Colonic mucosa (tissue), 4 donors: ENCODE results near the gene NR1I2. TPM values are rescaled to one million over a fixed set of nuclear protein-coding genes. Genes with fewer than 3 reads are reported as not detected.

Experiments
- DNase-seq: peaks from one replicate; pipeline ENCODE4 v3.0.0-alpha.2; 2020
- H3K27ac ChIP-seq: fragments of 200-600 bp; one replicate; pipeline ENCODE4 v1.8.0; 2021
- H3K27me3 ChIP-seq: fragments of 200-600 bp; one replicate; pipeline ENCODE4 v1.8.0; 2021
- H3K36me3 ChIP-seq: fragments of 200-600 bp; one replicate; pipeline ENCODE4 v1.8.0; 2021
- H3K4me1 ChIP-seq: fragments of 200-600 bp; one replicate; pipeline ENCODE4 v1.8.0; 2021; ENCODE audit warnings: mild to moderate bottlenecking
- H3K4me3 ChIP-seq: fragments of 200-600 bp; one replicate; pipeline ENCODE4 v1.8.0; 2021
- H3K9ac ChIP-seq, 2 donors: one replicate each; pipeline ENCODE4 v1.7.0; 2013; ENCODE audit warnings: control low read depth in 2 of 2, low read depth in 2 of 2, low read length in 2 of 2
- H3K9me3 ChIP-seq: fragments of 200-600 bp; one replicate; pipeline ENCODE4 v1.8.0; 2021
- CTCF ChIP-seq: fragments of 200-600 bp; IDR thresholded peaks from one replicate; pipeline ENCODE4 v1.8.0; 2022; ENCODE audit warnings: antibody characterized with exemption, mild to moderate bottlenecking
- intact Hi-C: fragments of 100-400 bp; cut with DNase I; formaldehyde crosslinking; loops from one replicate; pipeline ENCODE4 v1.14.1; 2022
- total RNA-seq, 2 donors: library from RNA; stranded (reverse); fragmentation: NEBNext Ultra II Directional in 1 of 2; extraction: Animal tissue kit (Norgen Biotek cat#: 25700) in 1 of 2; gene quantifications; one replicate each; pipeline ENCODE4 v1.2.1, GENCODE V29; 2021
- donor health status: healthy.
- donor health status: DM: no; HTN: no; CAD: no.
- donor health status: DM: no; HTN: no; CAD: no.

The NR1I2 gene
- total RNA-seq, 2 donors from 2014 or later, result 58.4 to 70.4 TPM

- no peak overlapping the region for H3K4me3 ChIP-seq
- no peaks in the 10 kb centered on the region for H3K4me1 ChIP-seq
- H3K27me3 ChIP-seq, result no peaks in the 10 kb centered on the region
- no peak for TF ChIP-seq CTCF
- H3K27ac ChIP-seq, result no peak overlapping the region
- H3K9ac ChIP-seq, result no peak overlapping the region
- no peak for DNase-seq
- no peaks in the 10 kb centered on the region for H3K36me3 ChIP-seq
- intact Hi-C loops, result no loop called here
- no peaks in the 10 kb centered on the region for H3K9me3 ChIP-seq
These were observed 19.0 kb upstream of the NR1I2 start for GRCh38 chr3:119762876-119763275.

GRCh38 chr3:119763466-119763865, 18.4 kb upstream of the NR1I2 start:
- H3K4me1 ChIP-seq, result no peaks in the 10 kb centered on the region
- no peak overlapping the region for H3K27ac ChIP-seq
- H3K4me3 ChIP-seq, result no peak overlapping the region
- no peak for DNase-seq
- no peaks in the 10 kb centered on the region for H3K27me3 ChIP-seq
- H3K9me3 ChIP-seq, result no peaks in the 10 kb centered on the region
- no peak for TF ChIP-seq CTCF
- intact Hi-C loops, result no loop called here
- H3K36me3 ChIP-seq, result no peaks in the 10 kb centered on the region
- H3K9ac ChIP-seq, result no peak overlapping the region

- intact Hi-C loops, result no loop called here
- H3K27ac ChIP-seq, result no peak overlapping the region
- no peak overlapping the region for H3K4me3 ChIP-seq
- H3K4me1 ChIP-seq, result peaks cover 3% of the 10 kb centered on the region
- TF ChIP-seq CTCF, result no peak
- no peak overlapping the region for H3K9ac ChIP-seq
- no peak for DNase-seq
- no peaks in the 10 kb centered on the region for H3K36me3 ChIP-seq
- H3K9me3 ChIP-seq, result no peaks in the 10 kb centered on the region
- H3K27me3 ChIP-seq, result no peaks in the 10 kb centered on the region
These were observed 16.7 kb upstream of the NR1I2 start for GRCh38 chr3:119765239-119765638.

GRCh38 chr3:119767936-119768601, 13.8 kb upstream of the NR1I2 start:
- Histone ChIP-seq H3K27me3 (no peaks in the 10 kb centered on the region), H3K9ac (no peak overlapping the region), H3K36me3 (no peaks in the 10 kb centered on the region), H3K27ac (no peak overlapping the region), H3K9me3 (no peaks in the 10 kb centered on the region), H3K4me1 (peaks cover 3% of the 10 kb centered on the region), H3K4me3 (no peak overlapping the region)
- TF ChIP-seq CTCF, result no peak
- intact Hi-C loops, result no loop called here
- DNase-seq, result no peak

GRCh38 chr3:119768668-119769393, 13.1 kb upstream of the NR1I2 start:
- Histone ChIP-seq H3K4me3 (no peak overlapping the region), H3K27me3 (no peaks in the 10 kb centered on the region), H3K27ac (peak overlapping the region; percentile 52), H3K9ac (no peak overlapping the region), H3K36me3 (no peaks in the 10 kb centered on the region), H3K9me3 (no peaks in the 10 kb centered on the region), H3K4me1 (peaks cover 3% of the 10 kb centered on the region)
- no peak for TF ChIP-seq CTCF
- intact Hi-C loops, result no loop called here
- DNase-seq, result no peak
